ENCODE data around the gene CACNA1D. TPM values are rescaled to one million over a fixed set of nuclear protein-coding genes. Genes with fewer than 3 reads are reported as not detected.

The CACNA1D gene
- total RNA-seq, 2 experiments from 2014 or later = not detected

DNA sequence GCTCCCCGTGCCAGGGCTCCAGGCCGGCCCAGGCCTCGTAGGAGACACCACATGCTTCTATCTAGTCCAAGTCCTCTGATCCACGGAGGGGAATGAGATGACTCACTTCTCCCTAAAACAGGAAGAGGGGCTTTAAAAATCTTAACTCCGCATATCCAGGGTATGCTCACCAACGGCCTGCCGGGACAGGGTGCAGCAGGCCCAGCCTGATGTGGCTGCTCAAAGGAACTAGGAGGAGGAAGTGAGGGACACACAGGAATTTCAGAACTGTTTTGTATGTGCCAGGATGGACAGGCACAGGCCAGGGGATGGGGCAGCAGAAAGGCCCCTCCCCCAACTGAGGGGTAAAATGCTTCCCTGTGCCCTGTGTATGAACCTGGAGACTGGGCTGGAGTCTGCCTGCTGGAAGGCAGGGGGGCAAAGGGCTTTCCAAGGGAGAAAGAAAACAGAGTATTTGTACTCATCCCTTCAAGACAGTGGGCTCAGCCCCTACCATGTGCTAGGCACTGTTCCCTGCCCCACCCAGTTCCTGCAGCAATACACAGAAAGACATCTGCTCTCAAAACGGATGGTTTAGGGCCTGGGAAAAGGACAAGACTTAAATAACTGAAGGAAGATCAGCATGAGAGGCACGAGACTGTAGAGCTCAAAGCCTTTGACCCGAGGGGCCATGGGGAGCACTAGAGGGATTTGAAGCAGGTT is 329.7 kb downstream of the CACNA1D start:
- ChIA-PET POLR2A (no interaction called here), CTCF (no interaction called here)
- H3K4me3 Mint-ChIP-seq = no peak overlapping the region
- H3K27me3 Mint-ChIP-seq = no peaks in the 10 kb centered on the region
- DNase-seq = no peak
- intact Hi-C loops (cut with micrococcal nuclease) = no loop called here
- no peak overlapping the region for H3K27ac Mint-ChIP-seq
- no peak for ATAC-seq
- no peak for TF ChIP-seq CTCF (IDR thresholded peaks at IDR 0.05)
- no peaks in the 10 kb centered on the region for H3K9me3 Mint-ChIP-seq
- H3K36me3 Mint-ChIP-seq (ENCODE audit: low read depth) = no peaks in the 10 kb centered on the region
- H3K4me1 Mint-ChIP-seq (ENCODE audit: low read depth) = no peaks in the 10 kb centered on the region

DNA sequence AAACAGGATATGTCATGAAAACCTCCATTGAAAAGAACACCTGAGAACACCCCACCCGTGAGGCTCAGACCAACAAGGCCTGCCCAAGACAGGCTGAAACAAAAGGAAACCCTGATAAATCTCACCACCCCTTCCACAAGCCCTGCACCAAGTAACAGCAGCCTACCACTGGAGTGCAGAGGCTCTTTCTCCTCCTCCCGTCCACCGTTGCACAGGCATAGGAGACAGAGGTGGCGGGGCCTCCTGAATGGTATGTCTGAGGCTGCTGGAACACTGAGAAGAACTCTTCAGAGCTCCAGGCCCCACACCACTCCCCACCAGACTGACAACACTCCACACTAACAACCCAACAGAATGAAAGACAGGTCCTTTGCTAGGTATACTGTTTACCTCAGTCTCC is 330.4 kb downstream of the CACNA1D start:
- DNase-seq (no peak), ATAC-seq (no peak)
- no peaks in the 10 kb centered on the region for H3K27me3 Mint-ChIP-seq
- no peak for TF ChIP-seq CTCF (IDR thresholded peaks at IDR 0.05)
- H3K4me3 Mint-ChIP-seq = no peak overlapping the region
- H3K36me3 Mint-ChIP-seq (ENCODE audit: low read depth) = no peaks in the 10 kb centered on the region
- H3K9me3 Mint-ChIP-seq = no peaks in the 10 kb centered on the region
- ChIA-PET POLR2A (no interaction called here), CTCF (no interaction called here)
- H3K4me1 Mint-ChIP-seq (ENCODE audit: low read depth) = no peaks in the 10 kb centered on the region
- intact Hi-C loops (cut with micrococcal nuclease) = no loop called here
- H3K27ac Mint-ChIP-seq = no peak overlapping the region

- ChIA-PET CTCF (no interaction called here), POLR2A (no interaction called here)
- no peaks in the 10 kb centered on the region for H3K36me3 Mint-ChIP-seq (ENCODE audit: low read depth)
- H3K9me3 Mint-ChIP-seq = no peaks in the 10 kb centered on the region
- no peaks in the 10 kb centered on the region for H3K27me3 Mint-ChIP-seq
- no peak overlapping the region for H3K27ac Mint-ChIP-seq
- no peaks in the 10 kb centered on the region for H3K4me1 Mint-ChIP-seq (ENCODE audit: low read depth)
- intact Hi-C loops (cut with micrococcal nuclease) = no loop called here
- no peak for DNase-seq
- no peak for ATAC-seq
- TF ChIP-seq CTCF (IDR thresholded peaks at IDR 0.05) = no peak
- H3K4me3 Mint-ChIP-seq = no peak overlapping the region
Measured at GRCh38 chr3:53826048-53826447, 331.6 kb downstream of the CACNA1D start.

DNA sequence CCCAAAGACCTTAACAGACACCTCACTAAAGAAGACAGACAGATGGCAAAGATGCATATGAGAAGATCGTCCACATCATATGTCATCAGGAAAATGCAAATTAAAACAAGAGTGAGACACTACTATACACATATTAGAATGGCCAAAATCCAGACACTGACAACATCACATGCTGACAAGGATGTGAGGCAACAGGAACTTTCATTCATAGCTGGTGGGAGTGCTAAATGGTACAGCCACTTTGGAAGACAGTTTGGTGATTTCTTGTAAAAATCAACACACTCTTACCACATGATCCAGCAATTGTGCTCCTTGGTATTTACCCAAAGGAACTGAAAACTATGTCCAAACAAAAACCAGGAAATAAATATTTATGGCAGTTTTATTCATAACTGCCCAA is 334.2 kb downstream of the CACNA1D start:
- H3K27me3 Mint-ChIP-seq = no peaks in the 10 kb centered on the region
- H3K36me3 Mint-ChIP-seq (ENCODE audit: low read depth) = no peaks in the 10 kb centered on the region
- no peak overlapping the region for H3K4me3 Mint-ChIP-seq
- no peaks in the 10 kb centered on the region for H3K9me3 Mint-ChIP-seq
- DNase-seq (no peak), ATAC-seq (no peak)
- POLR2A ChIA-PET = interaction anchor here (0.7 kb wide), 1 partner anchor 1928 kb away, joined by 3 read pairs; no protein-coding TSS in a partner anchor
- no peak for TF ChIP-seq CTCF (IDR thresholded peaks at IDR 0.05)
- intact Hi-C loops (cut with micrococcal nuclease) = no loop called here
- CTCF ChIA-PET = interaction anchor here (0.6 kb wide), 1 partner anchor 8 kb away, joined by 3 read pairs; no protein-coding TSS in a partner anchor
- no peak overlapping the region for H3K27ac Mint-ChIP-seq
- no peaks in the 10 kb centered on the region for H3K4me1 Mint-ChIP-seq (ENCODE audit: low read depth)

- no peak for TF ChIP-seq CTCF (IDR thresholded peaks at IDR 0.05)
- no peaks in the 10 kb centered on the region for H3K36me3 Mint-ChIP-seq (ENCODE audit: low read depth)
- H3K4me1 Mint-ChIP-seq (ENCODE audit: low read depth) = no peaks in the 10 kb centered on the region
- no peak overlapping the region for H3K27ac Mint-ChIP-seq
- H3K4me3 Mint-ChIP-seq = no peak overlapping the region
- CTCF ChIA-PET = no interaction called here
- no peaks in the 10 kb centered on the region for H3K27me3 Mint-ChIP-seq
- DNase-seq = no peak
- no peaks in the 10 kb centered on the region for H3K9me3 Mint-ChIP-seq
- intact Hi-C loops (cut with micrococcal nuclease) = no loop called here
- POLR2A ChIA-PET = no interaction called here
- ATAC-seq = no peak
Measured at GRCh38 chr3:53829605-53830004, 335.2 kb downstream of the CACNA1D start.

All from activated CD8-positive, alpha-beta T cell treated with anti-CD3 and anti-CD28 coated beads for 36 hours (primary cell).